Thymus (tissue), 11 donors: ENCODE results near the gene HOXA9. TPM values are rescaled to one million over a fixed set of nuclear protein-coding genes. Genes with fewer than 3 reads are reported as not detected.

ENCODE experiments used
- DNase-seq, 9 donors: peaks; one replicate each; pipeline ENCODE4 v3.0.0-alpha.2; 2013; ENCODE audit warnings: low spot score in 9 of 9, low read depth in 6 of 9, missing footprints in 1 of 9
- H3K27ac ChIP-seq, 2 donors: one replicate each; pipeline ENCODE4 v1.5.1; 2013; ENCODE audit warnings: control low read depth in 1 of 2, low read depth in 1 of 2, low read length in 1 of 2, mild to moderate bottlenecking in 1 of 2, moderate library complexity in 1 of 2
- H3K27me3 ChIP-seq, 2 donors: one replicate each; pipeline ENCODE4 v1.5.1; 2013; ENCODE audit warnings: low read length in 1 of 2; ENCODE audit not compliant: control insufficient read depth in 2 of 2, insufficient read depth in 1 of 2
- H3K36me3 ChIP-seq, 2 donors: one replicate each; pipeline ENCODE4 v1.5.1; 2013; ENCODE audit warnings: low read length in 1 of 2, mild to moderate bottlenecking in 1 of 2, moderate library complexity in 1 of 2; ENCODE audit not compliant: control insufficient read depth in 2 of 2, insufficient read depth in 2 of 2
- H3K4me1 ChIP-seq, 2 donors: one replicate each; pipeline ENCODE4 v1.5.1; 2013; ENCODE audit warnings: low read length in 2 of 2; ENCODE audit not compliant: control insufficient read depth in 2 of 2, insufficient read depth in 2 of 2
- H3K4me3 ChIP-seq, 2 donors: one replicate each; pipeline ENCODE4 v1.5.1; 2013; ENCODE audit warnings: low read length in 2 of 2, control low read depth in 1 of 2, mild to moderate bottlenecking in 1 of 2
- H3K9me3 ChIP-seq, 2 donors: one replicate each; pipeline ENCODE4 v1.5.1; 2013; ENCODE audit warnings: low read length in 1 of 2, mild to moderate bottlenecking in 1 of 2; ENCODE audit not compliant: control insufficient read depth in 2 of 2, insufficient read depth in 1 of 2
- WGBS: extraction: QIAGEN DNeasy Blood & Tissue Kit; methylation state at CpG from one replicate; pipeline ENCODE4 v1.1.7; 2013; 5-methylcytosine and 5-hydroxymethylcytosine counted together
- polyA plus RNA-seq: library from polyadenylated mRNA; stranded (reverse); fragments of 200-250 nt; gene quantifications from one replicate; pipeline ENCODE4 v1.2.3, GENCODE V29; 2013
- total RNA-seq: library from RNA; stranded (reverse); fragments of 120-200 nt; gene quantifications from one replicate; pipeline ENCODE4 v1.2.4, GENCODE V29; 2013
- donor health status: healthy.

The HOXA9 gene
- total and polyA plus RNA-seq, 2 donors, result 1.5 to 4.9 TPM

- H3K9me3 ChIP-seq, result peaks cover 2 to 42% of the 10 kb centered on the region in 2 donors
- H3K27me3 ChIP-seq, result peaks cover 53 to 100% of the 10 kb centered on the region in 2 donors
- H3K4me1 ChIP-seq, result peaks cover 12 to 30% of the 10 kb centered on the region in 2 donors
- no peak overlapping the region for H3K4me3 ChIP-seq
- 96% methylated on average over 5 of the region's 5 CpGs for WGBS
- H3K27ac ChIP-seq, result no peak overlapping the region
- H3K36me3 ChIP-seq, result no peaks in the 10 kb centered on the region
- DNase-seq, result no peak
These were observed 18.7 kb downstream of the HOXA9 start for GRCh38 chr7:27146491-27147198.

DNA sequence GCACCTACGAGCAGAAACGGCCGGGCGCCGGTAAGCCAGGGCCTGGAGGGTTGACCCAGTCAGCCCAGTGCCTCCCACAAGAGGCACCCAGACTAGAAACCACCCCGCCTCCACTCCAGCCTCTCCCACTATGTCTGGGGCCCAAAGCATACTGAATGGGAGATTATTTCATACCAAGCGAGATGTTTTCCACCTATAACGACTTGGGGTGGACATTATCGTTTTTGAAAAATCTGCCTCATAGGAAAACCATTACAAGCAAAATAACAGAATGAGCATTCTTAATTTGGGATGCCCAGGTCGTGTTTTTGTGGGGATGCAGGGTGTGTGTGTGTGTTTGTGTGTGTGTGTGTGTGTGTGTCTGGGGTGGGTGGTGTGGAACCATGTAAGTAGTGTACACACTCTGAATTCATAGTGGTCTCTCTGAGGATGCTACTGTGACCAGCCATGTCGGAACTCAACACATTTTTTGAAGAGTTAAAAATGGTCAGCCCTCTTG lies 19.4 kb downstream of the HOXA9 start:
- 89% methylated on average over 11 of the region's 11 CpGs for WGBS
- no peak for DNase-seq

GRCh38 chr7:27145165-27145913 lies 20.0 kb downstream of the HOXA9 start:
- peaks cover 2 to 30% of the 10 kb centered on the region in 2 donors for H3K9me3 ChIP-seq
- no peaks in the 10 kb centered on the region for H3K36me3 ChIP-seq
- no peak overlapping the region for H3K27ac ChIP-seq
- H3K4me3 ChIP-seq, result no peak overlapping the region
- H3K4me1 ChIP-seq, result peaks cover 6 to 18% of the 10 kb centered on the region in 2 donors
- H3K27me3 ChIP-seq, result peaks cover 41 to 97% of the 10 kb centered on the region in 2 donors
- WGBS, result 91% methylated on average over 47 of the region's 47 CpGs
- DNase-seq, result no peak

More for the DNA sequence above, 19.4 kb downstream of the HOXA9 start:
- H3K27me3 ChIP-seq, result peaks cover 46 to 97% of the 10 kb centered on the region in 2 donors
- H3K4me1 ChIP-seq, result peaks cover 6 to 23% of the 10 kb centered on the region in 2 donors
- no peak overlapping the region for H3K27ac ChIP-seq
- no peak overlapping the region for H3K4me3 ChIP-seq
- H3K9me3 ChIP-seq, result peaks cover 2 to 36% of the 10 kb centered on the region in 2 donors
- no peaks in the 10 kb centered on the region for H3K36me3 ChIP-seq

DNA sequence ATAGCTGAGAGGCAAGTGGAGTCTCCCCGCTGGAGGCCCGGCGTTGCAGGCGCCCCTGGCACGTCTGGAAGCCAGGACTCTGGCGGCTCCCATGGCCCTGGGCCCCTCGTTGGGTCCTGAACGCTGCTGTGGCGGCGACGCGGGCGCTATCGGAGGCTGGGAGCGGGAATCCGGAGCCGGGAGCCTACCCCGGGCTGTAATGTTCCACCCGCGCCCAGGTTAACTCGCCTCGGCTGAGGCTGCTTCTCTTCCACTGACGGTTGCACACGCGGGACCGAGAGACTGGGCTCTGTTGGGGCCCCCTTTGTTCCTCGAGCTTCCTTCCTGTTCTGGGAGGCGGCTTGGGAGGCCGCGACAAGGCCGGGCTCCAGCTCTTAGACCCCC lies 20.6 kb downstream of the HOXA9 start:
- no peak overlapping the region for H3K27ac ChIP-seq
- DNase-seq, result no peak
- 86% methylated on average over 31 of the region's 31 CpGs for WGBS
- no peak overlapping the region for H3K4me3 ChIP-seq
- peaks cover 6 to 15% of the 10 kb centered on the region in 2 donors for H3K4me1 ChIP-seq
- H3K9me3 ChIP-seq, result peaks cover 2 to 29% of the 10 kb centered on the region in 2 donors
- H3K27me3 ChIP-seq, result peaks cover 37 to 96% of the 10 kb centered on the region in 2 donors
- no peaks in the 10 kb centered on the region for H3K36me3 ChIP-seq

- Histone ChIP-seq H3K27ac (no peak overlapping the region), H3K36me3 (no peaks in the 10 kb centered on the region), H3K9me3 (peaks cover 2 to 29% of the 10 kb centered on the region in 2 donors), H3K27me3 (peaks cover 31 to 96% of the 10 kb centered on the region in 2 donors), H3K4me1 (peaks cover 6 to 15% of the 10 kb centered on the region in 2 donors), H3K4me3 (no peak overlapping the region)
- WGBS, result 90% methylated on average over 40 of the region's 40 CpGs
- no peak for DNase-seq
These were observed 21.2 kb downstream of the HOXA9 start for GRCh38 chr7:27143950-27144780.

- Histone ChIP-seq H3K36me3 (no peaks in the 10 kb centered on the region), H3K27ac (no peak within 1 kb of the TSS), H3K4me3 (no peak within 1 kb of the TSS), H3K4me1 (peaks cover 4 to 11% of the 10 kb centered on the region in 2 donors), H3K9me3 (peaks cover 2 to 22% of the 10 kb centered on the region in 2 donors), H3K27me3 (peaks cover 27 to 96% of the 10 kb centered on the region in 2 donors)
- WGBS, result 84% methylated on average over 86 of the region's 86 CpGs
- DNase-seq, result no peak
These were observed 22.1 kb downstream of the HOXA9 start, which contains the start of gene HOXA5 for GRCh38 chr7:27143023-27143949. Gene HOXA5 (minus strand): TSS chr7:27143681. CDS start chr7:27143607, 74 bp downstream.

DNA sequence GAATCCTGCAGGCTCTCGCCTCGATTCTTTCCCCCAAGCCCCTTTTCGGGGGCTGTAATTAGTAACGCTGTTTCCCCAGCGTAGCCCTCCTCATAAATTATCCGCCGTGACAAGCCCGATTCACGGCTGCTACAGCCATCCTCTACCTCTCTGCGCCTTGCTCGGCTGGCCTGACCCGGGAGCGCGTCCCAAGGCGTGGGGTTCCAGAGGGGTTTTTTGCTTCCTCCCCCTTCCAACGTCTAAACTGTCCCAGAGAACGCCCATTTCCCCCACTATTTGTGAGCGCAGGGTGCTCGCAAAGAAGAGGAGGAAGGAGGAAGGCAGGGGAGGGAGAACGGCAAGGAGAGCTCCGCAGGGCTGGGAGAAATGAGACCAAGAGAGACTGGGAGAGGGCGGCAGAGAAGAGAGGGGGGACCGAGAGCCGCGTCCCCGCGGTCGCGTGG lies 22.7 kb downstream of the HOXA9 start:
- Histone ChIP-seq H3K4me3 (no peak overlapping the region), H3K27ac (no peak overlapping the region), H3K9me3 (peaks cover 2 to 18% of the 10 kb centered on the region in 2 donors), H3K4me1 (peaks cover 0 to 5% of the 10 kb centered on the region in 2 donors), H3K36me3 (no peaks in the 10 kb centered on the region), H3K27me3 (peaks cover 21 to 95% of the 10 kb centered on the region in 2 donors)
- no peak for DNase-seq
- 82% methylated on average over 29 of the region's 29 CpGs for whole genome bisulfite sequencing
